ENCODE measurements around the gene LRRC42.

LRRC42 gene

GRCh38 chr1:54010415-54011117, 64.4 kb downstream of the LRRC42 start:
- no peak for TF ChIP-seq TAF1 (IDR thresholded peaks at IDR 0.05; ENCODE audit: low read depth, low read length)
- TF ChIP-seq POLR2A (IDR thresholded peaks at IDR 0.05; ENCODE audit: low read depth, low read length), result no peak
- no peak for FAIRE-seq
- DNase-seq (ENCODE audit: insufficient read length, low spot score), result no peak

GRCh38 chr1:54011316-54012007, 65.3 kb downstream of the LRRC42 start:
- TF ChIP-seq POLR2A (IDR thresholded peaks at IDR 0.05; ENCODE audit: low read depth, low read length) (no peak), POU2F2 (IDR thresholded peaks at IDR 0.05; ENCODE audit: low read depth, low read length) (no peak)
- FAIRE-seq, result no peak
- DNase-seq (ENCODE audit: insufficient read length, low spot score), result no peak

GRCh38 chr1:54012008-54012325, 65.8 kb downstream of the LRRC42 start:
- DNase-seq (ENCODE audit: insufficient read length, low spot score) (no peak), FAIRE-seq (no peak)
- TF ChIP-seq PAX5 (IDR thresholded peaks at IDR 0.05; ENCODE audit: insufficient read depth, low read length, severe bottlenecking), result no peak
- no peak for TF ChIP-seq POU2F2 (IDR thresholded peaks at IDR 0.05; ENCODE audit: low read depth, low read length)
- TF ChIP-seq TAF1 (IDR thresholded peaks at IDR 0.05; ENCODE audit: low read depth, low read length), result no peak
- no peak for TF ChIP-seq POLR2AphosphoS5 (IDR thresholded peaks at IDR 0.05; ENCODE audit: low read depth, low read length)
- TF ChIP-seq SPI1 (IDR thresholded peaks at IDR 0.05; ENCODE audit: low read depth, low read length), result no peak
- TF ChIP-seq POLR2A (IDR thresholded peaks at IDR 0.05; ENCODE audit: low read depth, low read length), result no peak

GRCh38 chr1:54012863-54013262, 66.7 kb downstream of the LRRC42 start:
- no peak for TF ChIP-seq SPI1 (IDR thresholded peaks at IDR 0.05; ENCODE audit: low read depth, low read length)
- no peak for TF ChIP-seq POLR2A (IDR thresholded peaks at IDR 0.05; ENCODE audit: low read depth, low read length)
- no peak for TF ChIP-seq POU2F2 (IDR thresholded peaks at IDR 0.05; ENCODE audit: low read depth, low read length)
- no peak for TF ChIP-seq PAX5 (IDR thresholded peaks at IDR 0.05; ENCODE audit: insufficient read depth, low read length, severe bottlenecking)
- TF ChIP-seq POLR2AphosphoS5 (IDR thresholded peaks at IDR 0.05; ENCODE audit: low read depth, low read length), result no peak
- TF ChIP-seq TAF1 (IDR thresholded peaks at IDR 0.05; ENCODE audit: low read depth, low read length), result no peak
- FAIRE-seq (no peak), DNase-seq (ENCODE audit: insufficient read length, low spot score) (no peak)

GRCh38 chr1:54013393-54014008, 67.4 kb downstream of the LRRC42 start:
- no peak for FAIRE-seq
- no peak for DNase-seq (ENCODE audit: insufficient read length, low spot score)
- TF ChIP-seq POLR2AphosphoS5 (IDR thresholded peaks at IDR 0.05; ENCODE audit: low read depth, low read length) (no peak), TAF1 (IDR thresholded peaks at IDR 0.05; ENCODE audit: low read depth, low read length) (no peak), PAX5 (IDR thresholded peaks at IDR 0.05; ENCODE audit: insufficient read depth, low read length, severe bottlenecking) (no peak), POLR2A (IDR thresholded peaks at IDR 0.05; ENCODE audit: low read depth, low read length) (no peak), SPI1 (IDR thresholded peaks at IDR 0.05; ENCODE audit: low read depth, low read length) (no peak), POU2F2 (IDR thresholded peaks at IDR 0.05; ENCODE audit: low read depth, low read length) (no peak)

GRCh38 chr1:54014009-54014629, 68.0 kb downstream of the LRRC42 start:
- no peak for DNase-seq (ENCODE audit: insufficient read length, low spot score)
- TF ChIP-seq TAF1 (IDR thresholded peaks at IDR 0.05; ENCODE audit: low read depth, low read length) (no peak), POLR2AphosphoS5 (IDR thresholded peaks at IDR 0.05; ENCODE audit: low read depth, low read length) (no peak), SPI1 (IDR thresholded peaks at IDR 0.05; ENCODE audit: low read depth, low read length) (no peak), POU2F2 (IDR thresholded peaks at IDR 0.05; ENCODE audit: low read depth, low read length) (no peak), PAX5 (IDR thresholded peaks at IDR 0.05; ENCODE audit: insufficient read depth, low read length, severe bottlenecking) (no peak), POLR2A (IDR thresholded peaks at IDR 0.05; ENCODE audit: low read depth, low read length) (no peak)
- no peak for FAIRE-seq

GRCh38 chr1:54016343-54017282, 70.5 kb downstream of the LRRC42 start:
- no peak for TF ChIP-seq PAX5 (IDR thresholded peaks at IDR 0.05; ENCODE audit: insufficient read depth, low read length, severe bottlenecking)
- no peak for DNase-seq (ENCODE audit: insufficient read length, low spot score)
- no peak for FAIRE-seq
